ENCODE data around the gene IFNGR1. TPM values are rescaled to one million over a fixed set of nuclear protein-coding genes. Genes with fewer than 3 reads are reported as not detected.

IFNGR1 gene
- total and polyA plus RNA-seq, 10 of the 15 experiments (the other 5 are each of a cell fraction or from before 2014, with no cell fraction given) = 89.0 to 296 (median 138) TPM

DNA sequence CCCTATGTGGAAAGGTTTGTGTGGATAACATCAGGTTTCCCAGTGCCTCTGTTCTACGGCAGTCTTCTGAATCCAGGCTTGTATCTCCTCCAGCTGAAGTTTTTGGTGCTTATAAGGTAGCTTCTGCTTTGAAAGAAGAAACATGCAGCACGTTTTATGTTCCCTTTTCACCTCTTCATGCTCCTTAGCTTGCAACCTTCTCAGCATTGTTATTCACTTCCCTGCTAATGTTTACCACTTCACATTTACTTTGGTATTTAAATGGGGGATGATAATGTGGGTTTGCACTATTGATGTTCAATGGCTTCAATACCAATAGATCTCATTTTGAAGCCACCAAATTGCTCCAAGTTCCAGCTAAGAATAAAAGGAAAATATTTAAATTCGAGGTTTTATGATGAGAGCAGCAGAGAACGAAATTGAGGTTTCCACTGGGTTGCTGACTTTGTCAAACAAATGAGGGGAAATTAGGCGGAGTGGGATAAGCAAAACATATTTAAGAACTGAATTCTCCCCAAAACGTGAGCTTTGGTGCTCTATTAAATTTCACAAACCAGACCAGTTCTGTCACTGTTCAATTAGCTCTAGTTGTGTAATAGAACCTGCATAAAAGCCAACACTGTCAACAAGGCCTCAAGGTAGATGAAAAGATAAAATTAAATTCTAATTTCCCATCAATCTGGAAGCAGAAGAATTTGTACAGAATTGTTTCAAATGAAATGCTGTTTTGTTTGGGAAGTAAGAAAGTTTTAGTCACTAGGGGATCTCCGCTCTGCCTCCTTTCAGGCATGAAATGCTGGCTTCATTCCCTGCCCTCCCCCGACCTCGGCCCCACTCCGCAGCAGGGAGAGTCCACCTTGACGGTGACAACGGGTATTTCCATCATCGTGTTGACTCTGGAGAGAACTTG, 47.1 kb downstream of the IFNGR1 start (continued):
- TF ChIP-seq, protein P1, sequence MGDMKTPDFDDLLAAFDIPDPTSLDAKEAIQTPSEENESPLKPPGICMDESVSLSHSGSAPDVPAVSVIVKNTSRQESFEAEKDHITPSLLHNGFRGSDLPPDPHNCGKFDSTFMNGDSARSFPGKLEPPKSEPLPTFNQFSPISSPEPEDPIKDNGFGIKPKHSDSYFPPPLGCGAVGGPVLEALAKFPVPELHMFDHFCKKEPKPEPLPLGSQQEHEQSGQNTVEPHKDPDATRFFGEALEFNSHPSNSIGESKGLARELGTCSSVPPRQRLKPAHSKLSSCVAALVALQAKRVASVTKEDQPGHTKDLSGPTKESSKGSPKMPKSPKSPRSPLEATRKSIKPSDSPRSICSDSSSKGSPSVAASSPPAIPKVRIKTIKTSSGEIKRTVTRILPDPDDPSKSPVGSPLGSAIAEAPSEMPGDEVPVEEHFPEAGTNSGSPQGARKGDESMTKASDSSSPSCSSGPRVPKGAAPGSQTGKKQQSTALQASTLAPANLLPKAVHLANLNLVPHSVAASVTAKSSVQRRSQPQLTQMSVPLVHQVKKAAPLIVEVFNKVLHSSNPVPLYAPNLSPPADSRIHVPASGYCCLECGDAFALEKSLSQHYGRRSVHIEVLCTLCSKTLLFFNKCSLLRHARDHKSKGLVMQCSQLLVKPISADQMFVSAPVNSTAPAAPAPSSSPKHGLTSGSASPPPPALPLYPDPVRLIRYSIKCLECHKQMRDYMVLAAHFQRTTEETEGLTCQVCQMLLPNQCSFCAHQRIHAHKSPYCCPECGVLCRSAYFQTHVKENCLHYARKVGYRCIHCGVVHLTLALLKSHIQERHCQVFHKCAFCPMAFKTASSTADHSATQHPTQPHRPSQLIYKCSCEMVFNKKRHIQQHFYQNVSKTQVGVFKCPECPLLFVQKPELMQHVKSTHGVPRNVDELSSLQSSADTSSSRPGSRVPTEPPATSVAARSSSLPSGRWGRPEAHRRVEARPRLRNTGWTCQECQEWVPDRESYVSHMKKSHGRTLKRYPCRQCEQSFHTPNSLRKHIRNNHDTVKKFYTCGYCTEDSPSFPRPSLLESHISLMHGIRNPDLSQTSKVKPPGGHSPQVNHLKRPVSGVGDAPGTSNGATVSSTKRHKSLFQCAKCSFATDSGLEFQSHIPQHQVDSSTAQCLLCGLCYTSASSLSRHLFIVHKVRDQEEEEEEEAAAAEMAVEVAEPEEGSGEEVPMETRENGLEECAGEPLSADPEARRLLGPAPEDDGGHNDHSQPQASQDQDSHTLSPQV (IDR thresholded peaks at IDR 0.05) = 0 out of 2 replicates have a peak, but pooled peaks have one; percentile 20
- peak; percentile 86 to 87 for TF ChIP-seq IKZF2 (IDR thresholded peaks at IDR 0.05)

DNA sequence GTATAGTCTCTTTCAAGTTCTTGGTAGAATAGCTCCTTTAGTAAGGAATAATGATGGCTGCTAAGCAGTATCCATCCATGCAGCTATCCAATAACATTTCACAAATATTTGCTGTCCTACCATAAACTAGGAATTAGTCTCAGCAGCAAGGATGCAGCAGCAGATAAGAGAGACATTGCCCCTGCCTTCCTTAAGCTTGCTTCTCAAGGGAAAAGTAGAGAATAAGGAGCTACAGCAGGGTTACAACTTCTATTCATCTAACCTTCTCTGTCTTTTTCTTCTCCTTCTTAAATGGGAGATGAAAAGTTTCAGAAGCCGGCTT, 48.2 kb downstream of the IFNGR1 start:
- H3K36me3 ChIP-seq (ENCODE audit: control insufficient read depth in 2 of 2, insufficient read depth in 2 of 2, low read length in 1 of 2) = no peaks in the 10 kb centered on the region
- no peaks in the 10 kb centered on the region; the same call in 1 of the 2 replicates for H3K79me2 ChIP-seq (ENCODE audit: control insufficient read depth, insufficient read depth, low read length)
- WGBS (ENCODE audit: insufficient coverage, insufficient replicate concordance, low lambda C conversion rate, missing lambda C conversion rate) = 27% methylated on average over 1 of the region's 1 CpG
- peak overlapping the region; percentile 53 for H3K4me2 ChIP-seq (ENCODE audit: control insufficient read depth, insufficient read depth)
- DNase-seq (ENCODE audit: low read depth, low spot score) (no peak), FAIRE-seq (no peak), ATAC-seq (no peak)
- 0 out of 2 replicates have a peak overlapping the region, but pooled peaks have one; percentile 1 for H3K4me3 ChIP-seq
- ChIA-PET SMC1A (ENCODE audit: uncharacterized antibody, unreplicated experiment) (interaction anchor here (1.0 to 9.7 kb wide), 26 partner anchors 9 to 144 kb away, joined by 3 to 293 read pairs (median 8); no protein-coding TSS in a partner anchor), RAD21 (ENCODE audit: unreplicated experiment) (interaction anchor here (0.6 to 11.3 kb wide), 21 partner anchors 20 to 1288 kb away, joined by 3 to 500 read pairs (median 9); no protein-coding TSS in a partner anchor), POLR2A (interaction anchor here (0.6 to 2.7 kb wide), 12 partner anchors 25 to 77 kb away, joined by 3 to 18 read pairs (median 4); no protein-coding TSS in a partner anchor), CTCF (interaction anchor here (0.6 to 3.2 kb wide), 8 partner anchors 45 to 144 kb away, joined by 3 to 16 read pairs (median 9); no protein-coding TSS in a partner anchor)
- intact Hi-C loops (cut with micrococcal nuclease; ENCODE audit: unreplicated experiment) = no loop called here
- H3K27ac ChIP-seq (ENCODE audit: control insufficient read depth, insufficient read depth) = peak overlapping the region; percentile 84
- H3K27me3 ChIP-seq (replicated peaks in 1 of 2; ENCODE audit: control insufficient read depth in 2 of 2, insufficient read depth in 2 of 2, low read length in 1 of 2) = no peaks in the 10 kb centered on the region
- H4K20me1 ChIP-seq (ENCODE audit: control insufficient read depth, insufficient read depth) = no peaks in the 10 kb centered on the region
- peaks cover 58% of the 10 kb centered on the region for H3K4me1 ChIP-seq (ENCODE audit: control insufficient read depth, insufficient read depth, low read length)
- in situ Hi-C loops (cut with MboI) = no loop called here
- H2AFZ ChIP-seq (ENCODE audit: control insufficient read depth, low read depth, low read length) = peak overlapping the region; percentile 49
- peak overlapping the region; percentile 42 for H3K9ac ChIP-seq (ENCODE audit: control insufficient read depth, insufficient read depth, low read length)
- H3K9me3 ChIP-seq (replicated peaks; ENCODE audit: control insufficient read depth, insufficient read depth, low read length) = peaks cover 13% of the 10 kb centered on the region; the same call in 2 of the 3 replicates
- no TSS peak for BruUV-seq (replicated peaks)
- TF ChIP-seq ASH2L (IDR thresholded peaks at IDR 0.05; ENCODE audit: borderline replicate concordance, low read depth) (no peak), ZNF207 (IDR thresholded peaks at IDR 0.05; ENCODE audit: borderline replicate concordance) (no peak), TCF7 (IDR thresholded peaks at IDR 0.05; ENCODE audit: borderline replicate concordance) (no peak), ATF7 (IDR thresholded peaks at IDR 0.05; ENCODE audit: low read depth) (no peak), MTA3 (IDR thresholded peaks at IDR 0.05; ENCODE audit: borderline replicate concordance, low read length) (no peak), ZNF24 (IDR thresholded peaks at IDR 0.05) (no peak), NFIC (IDR thresholded peaks at IDR 0.05; ENCODE audit: low read depth, low read length) (0 out of 2 replicates have a peak, but pooled peaks have one; percentile 32), CBX5 (IDR thresholded peaks at IDR 0.05; ENCODE audit: low read depth) (0 out of 2 replicates have a peak, but pooled peaks have one; percentile 38), NR2C2 (IDR thresholded peaks at IDR 0.05; ENCODE audit: borderline replicate concordance, control insufficient read depth, insufficient read length, low read depth) (no peak), BACH1 (IDR thresholded peaks at IDR 0.05; ENCODE audit: borderline replicate concordance) (no peak), RELA (IDR thresholded peaks at IDR 0.05; ENCODE audit: borderline replicate concordance, partially characterized antibody) (no peak)
- TF ChIP-seq, protein P2, sequence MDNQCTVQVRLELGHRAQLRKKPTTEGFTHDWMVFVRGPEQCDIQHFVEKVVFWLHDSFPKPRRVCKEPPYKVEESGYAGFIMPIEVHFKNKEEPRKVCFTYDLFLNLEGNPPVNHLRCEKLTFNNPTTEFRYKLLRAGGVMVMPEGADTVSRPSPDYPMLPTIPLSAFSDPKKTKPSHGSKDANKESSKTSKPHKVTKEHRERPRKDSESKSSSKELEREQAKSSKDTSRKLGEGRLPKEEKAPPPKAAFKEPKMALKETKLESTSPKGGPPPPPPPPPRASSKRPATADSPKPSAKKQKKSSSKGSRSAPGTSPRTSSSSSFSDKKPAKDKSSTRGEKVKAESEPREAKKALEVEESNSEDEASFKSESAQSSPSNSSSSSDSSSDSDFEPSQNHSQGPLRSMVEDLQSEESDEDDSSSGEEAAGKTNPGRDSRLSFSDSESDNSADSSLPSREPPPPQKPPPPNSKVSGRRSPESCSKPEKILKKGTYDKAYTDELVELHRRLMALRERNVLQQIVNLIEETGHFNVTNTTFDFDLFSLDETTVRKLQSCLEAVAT (IDR thresholded peaks at IDR 0.05) = no peak

All from GM12878 (cell line).